ENCODE data around the gene TEX48. TPM values are rescaled to one million over a fixed set of nuclear protein-coding genes. Genes with fewer than 3 reads are reported as not detected.
A peak's percentile ranks its signal among the peaks of the same experiment; 100 is the strongest.

The TEX48 gene
- polyA plus RNA-seq, 6 donors from 2014 or later: not detected

- no peak for DNase-seq
Observed at GRCh38 chr9:114717908-114718486, 36.0 kb upstream of the TEX48 start.

DNA sequence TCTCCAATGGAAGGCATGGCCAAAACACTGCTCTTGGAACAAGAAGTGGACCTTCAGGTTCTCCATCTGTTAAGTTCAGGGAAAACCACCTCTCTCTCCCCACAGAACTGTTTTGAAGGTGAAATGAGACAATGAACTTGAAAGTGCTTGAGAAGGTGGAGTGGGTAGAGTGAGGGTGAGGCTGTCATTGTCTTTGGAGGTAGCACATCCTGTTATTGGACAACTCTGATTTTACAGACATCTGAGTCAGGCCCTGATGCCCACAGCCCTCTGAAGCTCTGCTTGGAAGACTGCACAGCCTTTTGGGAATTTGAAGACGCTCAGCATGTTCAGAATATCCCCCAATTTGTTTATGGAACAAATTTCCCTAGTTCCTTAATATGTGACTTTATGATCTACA lies 27.6 kb upstream of the TEX48 start:
- Mint-ChIP-seq H3K36me3 (no peaks in the 10 kb centered on the region), H3K4me3 (no peak overlapping the region), H3K4me1 (no peaks in the 10 kb centered on the region), H3K9me3 (no peaks in the 10 kb centered on the region), H3K27ac (no peak overlapping the region), H3K27me3 (peaks cover 0 to 35% (median 25%) of the 10 kb centered on the region in 3 donors)
- ATAC-seq (ENCODE audit: low read depth in 2 of 2): no peak
- DNase-seq: no peak

More at GRCh38 chr9:114717908-114718486, 36.0 kb upstream of the TEX48 start:
- Mint-ChIP-seq H3K9me3 (peaks cover 0 to 6% (median 0%) of the 10 kb centered on the region in 7 donors), H3K4me1 (peaks cover 3 to 8% (median 5%) of the 10 kb centered on the region in 3 donors), H3K4me3 (no peak overlapping the region), H3K27me3 (peaks cover 13 to 46% (median 38%) of the 10 kb centered on the region in 3 donors), H3K27ac (peak overlapping the region in 1 of 6 donors; percentile 59), H3K36me3 (peaks cover 5 to 7% of the 10 kb centered on the region in 2 donors)
- ATAC-seq (ENCODE audit: low read depth in 2 of 2): no peak

DNA sequence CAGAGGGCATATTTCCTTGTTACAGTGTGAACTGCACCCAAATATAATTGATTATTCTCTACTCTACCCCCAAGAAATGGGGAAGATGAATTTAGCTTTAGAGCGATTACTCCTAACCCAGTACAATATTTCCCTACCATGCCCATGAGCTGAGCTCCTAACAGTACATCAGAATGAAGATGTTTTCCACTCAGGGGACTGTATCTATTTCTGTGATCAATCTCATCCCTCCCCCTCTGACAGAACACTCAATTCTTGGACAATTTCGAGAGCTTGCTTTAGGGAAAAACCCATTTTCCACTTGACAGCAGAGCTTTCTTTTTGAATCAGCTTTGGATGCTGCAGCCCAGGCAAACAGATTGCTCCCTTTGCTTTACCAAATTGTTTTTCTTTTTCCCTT lies 24.7 kb upstream of the TEX48 start:
- Mint-ChIP-seq H3K27me3 (peaks cover 0 to 30% (median 23%) of the 10 kb centered on the region in 3 donors), H3K27ac (peak overlapping the region in 1 of 6 donors; percentile 20), H3K36me3 (no peaks in the 10 kb centered on the region), H3K4me3 (no peak overlapping the region), H3K4me1 (no peaks in the 10 kb centered on the region), H3K9me3 (no peaks in the 10 kb centered on the region)
- DNase-seq (no peak), ATAC-seq (ENCODE audit: low read depth in 2 of 2) (no peak)

- Mint-ChIP-seq H3K27me3 (peaks cover 0 to 5% (median 5%) of the 10 kb centered on the region in 3 donors), H3K27ac (no peak overlapping the region), H3K9me3 (no peaks in the 10 kb centered on the region), H3K36me3 (no peaks in the 10 kb centered on the region), H3K4me1 (no peaks in the 10 kb centered on the region), H3K4me3 (no peak overlapping the region)
- ATAC-seq (ENCODE audit: low read depth in 2 of 2): no peak
- DNase-seq: no peak
Observed at GRCh38 chr9:114701988-114702387, 20.0 kb upstream of the TEX48 start.

GRCh38 chr9:114697951-114698351 lies 16.0 kb upstream of the TEX48 start:
- DNase-seq (no peak), ATAC-seq (ENCODE audit: low read depth in 2 of 2) (no peak)
- Mint-ChIP-seq H3K36me3 (no peaks in the 10 kb centered on the region), H3K4me1 (no peaks in the 10 kb centered on the region), H3K27me3 (peaks cover 1 to 20% (median 14%) of the 10 kb centered on the region in 3 donors), H3K9me3 (no peaks in the 10 kb centered on the region), H3K27ac (no peak overlapping the region), H3K4me3 (no peak overlapping the region)

DNA sequence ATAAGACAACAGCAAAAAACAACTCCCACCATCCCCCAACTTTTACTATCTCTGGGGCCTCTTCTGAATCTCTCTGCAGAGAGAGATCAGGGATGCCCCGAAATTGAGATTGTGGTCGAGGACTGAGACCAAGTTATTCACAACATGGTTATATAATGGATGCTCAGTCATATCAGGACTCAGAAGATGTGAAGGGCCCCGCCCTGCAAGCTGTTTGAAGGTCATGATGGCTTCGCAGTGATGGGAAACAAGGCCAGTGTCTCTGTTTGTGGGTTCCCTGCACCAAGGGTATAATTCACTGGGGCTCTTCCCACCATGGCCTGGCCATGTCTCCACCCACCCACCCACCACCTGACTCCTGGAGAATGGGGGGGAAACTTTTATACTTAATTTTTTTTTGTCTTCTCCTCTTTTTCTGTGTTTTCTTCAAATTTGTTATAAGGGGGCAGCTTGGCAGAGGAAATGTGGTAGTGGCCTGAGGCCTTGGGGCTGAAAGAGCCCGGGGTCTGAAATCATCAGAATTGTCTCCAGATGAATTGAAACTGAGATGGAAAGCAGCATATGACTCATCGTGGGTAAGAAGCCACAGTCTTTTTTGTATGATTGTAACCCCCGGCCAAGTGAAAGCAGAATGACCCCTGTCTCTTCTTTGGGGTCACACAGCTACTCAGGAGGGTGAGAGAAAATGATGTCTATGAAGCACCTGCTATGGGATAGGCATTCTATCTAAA lies 15.0 kb upstream of the TEX48 start:
- DNase-seq: no peak
- Mint-ChIP-seq H3K9me3 (no peaks in the 10 kb centered on the region), H3K27me3 (peaks cover 4 to 20% (median 14%) of the 10 kb centered on the region in 3 donors), H3K27ac (no peak overlapping the region), H3K4me1 (no peaks in the 10 kb centered on the region), H3K4me3 (no peak overlapping the region), H3K36me3 (no peaks in the 10 kb centered on the region)
- ATAC-seq (ENCODE audit: low read depth in 2 of 2): no peak

DNA sequence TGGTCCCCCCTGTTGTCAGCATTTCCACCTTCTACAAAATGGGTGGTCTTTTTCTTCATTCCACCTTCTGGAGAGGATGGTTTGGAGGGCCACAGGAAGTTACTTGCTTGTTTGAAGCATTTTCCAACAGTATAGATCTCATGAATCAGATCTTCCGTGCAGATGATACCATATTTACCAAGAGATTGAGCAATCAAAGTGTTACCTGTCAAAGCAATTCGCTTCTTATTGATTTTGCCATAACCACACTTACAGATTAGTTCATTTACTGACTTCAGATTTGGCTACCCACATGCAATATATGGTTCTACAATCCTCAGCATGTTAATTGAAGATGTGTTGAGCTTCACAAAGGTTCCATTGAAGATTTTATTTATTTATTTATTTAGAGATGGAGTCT lies 14.0 kb upstream of the TEX48 start:
- Mint-ChIP-seq H3K27ac (no peak overlapping the region), H3K4me3 (no peak overlapping the region), H3K27me3 (peaks cover 4 to 25% (median 14%) of the 10 kb centered on the region in 3 donors), H3K9me3 (no peaks in the 10 kb centered on the region), H3K36me3 (no peaks in the 10 kb centered on the region), H3K4me1 (no peaks in the 10 kb centered on the region)
- DNase-seq (no peak), ATAC-seq (ENCODE audit: low read depth in 2 of 2) (no peak)

DNA sequence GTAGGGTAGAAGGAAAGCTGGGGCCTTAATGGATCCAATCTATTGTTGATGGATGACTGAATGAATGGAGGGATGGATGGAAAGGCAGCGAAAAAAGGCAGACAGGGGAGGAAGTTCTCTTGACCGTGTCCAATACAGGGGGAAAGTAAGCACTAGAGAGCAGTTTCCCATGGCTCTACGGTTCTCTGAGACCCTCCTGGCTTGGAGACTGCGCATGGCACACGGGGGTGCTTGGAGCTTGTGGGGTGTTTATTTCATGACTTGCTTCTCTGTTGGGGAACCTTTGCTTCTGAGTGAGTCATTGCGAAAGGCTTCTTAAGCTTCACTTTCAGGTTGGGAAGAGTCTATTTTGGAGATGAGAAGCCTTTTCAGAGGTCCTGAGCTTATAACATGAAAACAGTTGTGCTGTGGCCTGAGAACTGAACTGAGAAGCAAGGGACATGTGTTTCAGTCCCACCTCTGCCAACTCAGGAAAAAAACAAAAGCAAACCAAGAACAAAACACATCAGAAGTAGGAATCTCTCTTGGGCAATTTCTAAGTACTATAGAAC lies 12.8 kb upstream of the TEX48 start:
- H3K36me3 Mint-ChIP-seq: no peaks in the 10 kb centered on the region
- peaks cover 0 to 1% (median 0%) of the 10 kb centered on the region in 7 donors for H3K9me3 Mint-ChIP-seq
- no peaks in the 10 kb centered on the region for H3K4me1 Mint-ChIP-seq
- no peak overlapping the region for H3K27ac Mint-ChIP-seq
- no peak for DNase-seq
- no peak for ATAC-seq (ENCODE audit: low read depth in 2 of 2)
- no peak overlapping the region for H3K4me3 Mint-ChIP-seq
- H3K27me3 Mint-ChIP-seq: peaks cover 4 to 29% (median 14%) of the 10 kb centered on the region in 3 donors

- Mint-ChIP-seq H3K36me3 (no peaks in the 10 kb centered on the region), H3K9me3 (peaks cover 0 to 1% (median 0%) of the 10 kb centered on the region in 7 donors), H3K27ac (no peak overlapping the region), H3K4me1 (no peaks in the 10 kb centered on the region), H3K4me3 (no peak overlapping the region), H3K27me3 (peaks cover 4 to 29% (median 14%) of the 10 kb centered on the region in 3 donors)
- DNase-seq (no peak), ATAC-seq (ENCODE audit: low read depth in 2 of 2) (no peak)
Observed at GRCh38 chr9:114694146-114694545, 12.2 kb upstream of the TEX48 start.

- peaks cover 0 to 1% (median 0%) of the 10 kb centered on the region in 7 donors for H3K9me3 Mint-ChIP-seq
- no peak overlapping the region for H3K27ac Mint-ChIP-seq
- ATAC-seq (ENCODE audit: low read depth in 2 of 2) (no peak), DNase-seq (no peak)
- H3K27me3 Mint-ChIP-seq: peaks cover 4 to 29% (median 14%) of the 10 kb centered on the region in 3 donors
- H3K4me3 Mint-ChIP-seq: no peak overlapping the region
- H3K4me1 Mint-ChIP-seq: no peaks in the 10 kb centered on the region
- H3K36me3 Mint-ChIP-seq: no peaks in the 10 kb centered on the region
Observed at GRCh38 chr9:114693248-114693855, 11.4 kb upstream of the TEX48 start.

- no peak overlapping the region for H3K4me3 Mint-ChIP-seq
Observed at GRCh38 chr9:114691956-114692295, 9.9 kb upstream of the TEX48 start.

GRCh38 chr9:114691046-114691955 lies 9.3 kb upstream of the TEX48 start:
- Mint-ChIP-seq H3K4me3 (no peak overlapping the region), H3K27me3 (peaks cover 4 to 25% (median 14%) of the 10 kb centered on the region in 3 donors), H3K4me1 (no peaks in the 10 kb centered on the region), H3K27ac (peak overlapping the region in 1 of 6 donors; percentile 1), H3K9me3 (peaks cover 0 to 1% (median 0%) of the 10 kb centered on the region in 7 donors), H3K36me3 (no peaks in the 10 kb centered on the region)
- no peak for ATAC-seq (ENCODE audit: low read depth in 2 of 2)
- DNase-seq: no peak

More at GRCh38 chr9:114691956-114692295, 9.9 kb upstream of the TEX48 start:
- DNase-seq (no peak), ATAC-seq (ENCODE audit: low read depth in 2 of 2) (no peak)
- Mint-ChIP-seq H3K9me3 (peaks cover 0 to 1% (median 0%) of the 10 kb centered on the region in 7 donors), H3K4me1 (no peaks in the 10 kb centered on the region), H3K27ac (no peak overlapping the region), H3K27me3 (peaks cover 4 to 29% (median 14%) of the 10 kb centered on the region in 3 donors), H3K36me3 (no peaks in the 10 kb centered on the region)

DNA sequence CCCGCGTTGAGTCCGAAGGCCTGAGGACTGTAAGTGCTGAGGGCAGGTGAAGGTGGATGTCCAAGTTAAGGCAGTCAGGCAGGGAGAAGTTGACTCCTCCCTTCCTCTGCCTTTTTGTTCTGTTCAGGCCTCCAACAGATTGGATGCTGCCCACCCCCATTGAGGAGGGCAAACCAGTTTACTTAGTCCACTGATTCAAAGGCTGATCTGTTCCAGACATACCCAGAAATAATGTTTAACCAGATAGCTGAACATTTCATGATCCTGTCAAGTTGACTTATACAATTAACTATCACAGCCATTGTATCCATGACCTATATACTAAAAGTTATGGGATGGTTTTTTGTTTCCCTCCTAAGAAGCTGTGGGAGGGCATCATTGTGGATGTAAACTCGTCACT lies 8.3 kb upstream of the TEX48 start:
- DNase-seq: no peak
- Mint-ChIP-seq H3K4me1 (no peaks in the 10 kb centered on the region), H3K36me3 (no peaks in the 10 kb centered on the region), H3K4me3 (no peak overlapping the region), H3K9me3 (peaks cover 0 to 1% (median 0%) of the 10 kb centered on the region in 7 donors), H3K27ac (no peak overlapping the region), H3K27me3 (peaks cover 4 to 25% (median 14%) of the 10 kb centered on the region in 3 donors)
- ATAC-seq (ENCODE audit: low read depth in 2 of 2): no peak
